HG02938 (cell line): ENCODE results near the gene SKOR2.

Experiments used
- ATAC-seq: cut with Tn5 transposase; IDR thresholded peaks from one replicate; pipeline ENCODE4 v1.9.1; 2021; ENCODE audit warnings: mild to moderate bottlenecking, moderate library complexity; ENCODE audit not compliant: unreplicated experiment

SKOR2 gene, protein sequence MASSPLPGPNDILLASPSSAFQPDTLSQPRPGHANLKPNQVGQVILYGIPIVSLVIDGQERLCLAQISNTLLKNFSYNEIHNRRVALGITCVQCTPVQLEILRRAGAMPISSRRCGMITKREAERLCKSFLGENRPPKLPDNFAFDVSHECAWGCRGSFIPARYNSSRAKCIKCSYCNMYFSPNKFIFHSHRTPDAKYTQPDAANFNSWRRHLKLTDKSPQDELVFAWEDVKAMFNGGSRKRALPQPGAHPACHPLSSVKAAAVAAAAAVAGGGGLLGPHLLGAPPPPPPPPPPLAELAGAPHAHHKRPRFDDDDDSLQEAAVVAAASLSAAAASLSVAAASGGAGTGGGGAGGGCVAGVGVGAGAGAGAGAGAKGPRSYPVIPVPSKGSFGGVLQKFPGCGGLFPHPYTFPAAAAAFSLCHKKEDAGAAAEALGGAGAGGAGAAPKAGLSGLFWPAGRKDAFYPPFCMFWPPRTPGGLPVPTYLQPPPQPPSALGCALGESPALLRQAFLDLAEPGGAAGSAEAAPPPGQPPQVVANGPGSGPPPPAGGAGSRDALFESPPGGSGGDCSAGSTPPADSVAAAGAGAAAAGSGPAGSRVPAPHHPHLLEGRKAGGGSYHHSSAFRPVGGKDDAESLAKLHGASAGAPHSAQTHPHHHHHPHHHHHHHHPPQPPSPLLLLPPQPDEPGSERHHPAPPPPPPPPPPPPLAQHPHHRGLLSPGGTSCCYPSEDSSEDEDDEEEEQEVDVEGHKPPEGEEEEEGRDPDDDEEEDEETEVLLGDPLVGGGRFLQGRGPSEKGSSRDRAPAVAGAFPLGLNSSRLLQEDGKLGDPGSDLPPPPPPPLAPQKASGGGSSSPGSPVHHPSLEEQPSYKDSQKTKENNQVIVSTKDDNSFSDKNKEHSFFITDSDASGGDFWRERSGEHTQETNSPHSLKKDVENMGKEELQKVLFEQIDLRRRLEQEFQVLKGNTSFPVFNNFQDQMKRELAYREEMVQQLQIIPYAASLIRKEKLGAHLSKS

DNA sequence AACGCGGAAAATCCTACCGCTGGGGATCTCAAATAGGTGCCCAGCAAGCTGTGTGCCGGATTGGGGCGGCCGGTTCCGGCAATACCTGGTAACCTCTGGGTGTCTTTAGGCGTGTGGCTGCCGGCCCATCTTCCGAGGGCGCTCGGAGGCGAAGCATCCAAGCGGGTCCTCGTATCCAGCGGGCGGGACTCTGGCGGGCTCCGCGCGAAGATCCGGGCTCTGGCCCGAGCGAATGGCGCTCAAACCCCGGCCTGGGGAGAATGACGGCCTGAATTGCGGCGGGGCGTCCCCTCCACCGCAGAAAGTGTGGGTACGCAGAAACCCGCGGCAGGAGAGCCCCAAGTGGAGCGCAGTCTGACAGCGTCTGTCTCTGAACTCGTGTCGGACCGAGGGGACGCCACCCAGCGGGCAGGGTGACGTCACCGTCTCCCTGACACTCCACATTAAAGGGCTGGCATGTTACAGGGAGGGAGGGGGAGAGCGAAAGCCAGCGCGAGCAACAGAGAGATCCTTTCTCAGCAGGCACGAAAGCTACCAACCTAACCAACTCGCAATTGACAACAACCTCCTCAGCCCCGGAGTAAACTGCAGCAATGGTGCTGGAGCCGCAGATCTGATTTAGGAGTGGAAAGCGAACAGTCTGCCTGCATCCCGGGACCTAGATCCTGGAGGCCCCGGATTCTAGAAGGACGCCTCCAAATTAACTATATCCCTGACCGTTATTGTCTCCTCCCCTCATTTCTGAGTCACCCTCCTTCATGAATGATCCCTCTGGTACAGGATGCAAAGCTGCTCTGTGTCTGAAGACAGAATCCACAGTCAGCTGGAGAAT is at the start of gene SKOR2:
SKOR2 (minus strand) TSS at position 372 of the 832 bp plus-strand sequence. CDS start 2,477 bp downstream, outside the sequence.
- no peak for ATAC-seq

DNA sequence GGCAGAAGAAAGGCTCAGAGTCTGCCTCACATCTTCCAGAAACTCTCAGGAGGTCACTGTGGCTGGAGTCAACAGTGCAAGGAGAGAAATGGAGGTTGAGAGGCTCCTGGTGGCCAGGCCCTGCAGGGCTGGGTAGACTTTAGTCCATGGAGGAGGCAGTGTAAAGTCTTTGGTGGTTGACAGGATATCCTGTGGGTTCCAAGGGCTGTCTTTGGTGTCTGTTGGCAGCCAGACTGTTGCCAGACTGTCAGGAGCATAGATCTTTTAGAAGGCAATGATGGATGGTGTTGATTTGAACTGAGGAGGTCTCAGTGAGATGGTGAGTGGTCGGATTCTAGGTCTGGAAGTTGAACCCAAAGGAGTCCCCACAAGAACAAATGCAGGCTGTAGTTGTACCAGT is 45.0 kb upstream of the SKOR2 start:
- no peak for ATAC-seq

DNA sequence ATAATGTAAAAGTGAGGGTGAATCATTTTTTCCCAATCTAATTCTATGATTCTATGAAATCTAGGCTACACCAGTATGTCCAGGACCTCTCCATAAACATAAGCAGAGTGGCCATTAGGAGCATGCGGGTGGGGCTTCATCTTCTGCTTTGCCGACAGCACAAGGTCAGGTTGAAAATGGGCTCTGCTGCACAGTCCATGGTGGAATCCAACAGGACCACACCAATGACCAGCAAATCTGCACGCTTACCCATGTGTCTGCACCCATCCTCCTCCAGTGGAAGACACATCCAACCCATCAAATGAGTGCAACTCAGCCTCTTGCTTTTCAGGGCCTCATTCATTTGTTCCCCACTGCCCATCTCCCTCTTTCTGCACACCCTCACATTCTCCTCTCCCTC is 43.3 kb upstream of the SKOR2 start:
- no peak for ATAC-seq

DNA sequence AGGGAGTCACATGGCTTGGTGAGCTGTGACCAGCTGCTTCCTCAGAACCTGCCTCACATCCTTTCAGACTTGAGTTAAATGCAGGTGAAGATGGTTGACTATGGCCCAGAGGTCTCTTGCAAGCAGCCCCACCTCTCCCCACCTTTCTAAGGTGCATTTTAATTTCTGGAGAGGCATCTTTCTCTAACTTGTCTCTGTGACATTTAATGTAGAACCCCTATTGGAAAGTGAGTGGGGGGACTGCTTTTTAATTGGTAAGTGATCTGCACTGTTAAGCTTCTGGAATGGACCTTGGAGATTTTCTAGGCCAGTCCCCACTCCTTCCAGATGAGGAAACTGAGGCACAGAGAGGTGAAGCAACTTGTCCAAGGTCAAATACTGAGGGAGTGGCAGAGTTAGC is 37.3 kb upstream of the SKOR2 start:
- ATAC-seq, result no peak

DNA sequence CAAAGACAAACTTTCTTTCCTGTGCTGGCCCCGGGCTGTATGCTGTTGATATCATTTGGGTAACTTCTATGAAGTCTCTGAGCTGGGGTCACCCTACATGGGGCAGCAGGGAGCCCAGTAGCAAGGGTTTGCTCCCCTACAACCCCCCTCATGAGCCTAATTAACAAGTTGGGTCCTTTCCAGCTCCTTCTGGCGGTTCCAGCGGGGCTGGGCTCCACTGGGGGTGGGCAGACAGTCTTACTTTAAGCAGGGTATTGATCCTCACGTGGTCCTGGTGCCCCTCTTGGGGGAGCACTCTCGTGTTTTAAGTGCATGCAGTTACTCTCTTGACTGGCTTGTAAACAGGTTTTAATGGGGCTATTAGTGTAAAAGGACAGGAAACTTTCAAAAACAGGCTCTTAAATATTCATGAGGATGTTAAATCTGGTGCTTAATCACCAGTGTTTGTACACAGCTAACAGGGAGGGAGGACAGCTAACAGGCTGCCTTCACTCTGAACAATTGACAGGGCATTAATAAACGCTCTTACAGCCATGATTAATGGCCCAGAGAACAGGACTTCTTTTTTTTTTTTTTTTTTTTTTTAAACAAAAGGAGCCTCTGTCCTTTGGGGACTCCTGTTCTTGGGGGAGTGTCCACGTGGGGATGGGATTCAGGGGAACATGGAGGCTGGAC is 36.6 kb upstream of the SKOR2 start:
- no peak for ATAC-seq

DNA sequence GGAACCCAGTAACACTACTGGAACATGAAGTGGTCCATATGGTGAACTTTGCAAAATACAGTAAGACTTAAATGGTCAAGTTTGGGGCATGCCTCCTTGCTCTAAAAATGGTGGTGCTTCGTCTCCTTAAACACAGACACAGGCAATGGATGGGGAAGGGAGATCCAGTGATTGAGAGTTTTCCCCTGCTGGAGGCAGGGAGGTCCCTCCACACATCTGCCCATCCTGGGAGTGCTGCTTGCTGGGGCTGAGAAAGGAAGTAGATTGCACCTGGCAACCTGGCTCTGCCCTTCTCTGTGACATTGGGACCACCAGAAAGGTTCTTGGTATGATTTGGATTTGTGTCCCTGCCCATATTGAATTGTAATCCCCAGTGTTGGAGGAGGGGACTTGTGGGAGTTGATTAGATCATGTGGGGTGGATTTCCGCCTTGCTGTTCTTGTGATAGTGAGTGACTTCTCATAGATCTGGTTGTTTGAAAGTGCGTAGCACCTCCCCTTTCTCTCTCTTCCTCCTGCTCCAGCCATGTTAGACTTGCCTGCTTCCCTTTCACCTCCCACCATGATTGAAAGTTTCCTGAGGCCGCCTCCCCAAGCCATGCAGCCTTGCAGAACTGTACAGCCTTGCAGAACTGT is 35.4 kb upstream of the SKOR2 start:
- ATAC-seq, result no peak

DNA sequence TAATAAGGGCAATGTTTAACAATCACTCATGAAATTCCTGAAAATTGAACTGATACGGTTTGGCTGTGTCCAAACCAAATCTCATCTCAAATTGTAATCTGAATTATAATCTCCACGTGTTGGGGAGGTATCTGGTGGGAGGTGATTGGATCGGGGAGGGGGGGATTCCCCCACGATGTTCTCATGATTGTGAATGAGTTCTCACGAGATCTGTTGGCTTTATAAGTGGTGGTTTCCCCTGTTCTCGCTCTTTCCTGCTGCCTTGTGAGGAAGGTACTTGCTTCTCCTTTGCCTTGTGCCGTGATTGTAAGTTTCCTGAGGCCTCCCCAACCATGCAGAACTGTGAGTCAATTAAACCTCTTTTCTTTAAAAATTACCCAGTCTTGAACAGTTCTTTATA is 34.0 kb upstream of the SKOR2 start:
- ATAC-seq, result no peak

DNA sequence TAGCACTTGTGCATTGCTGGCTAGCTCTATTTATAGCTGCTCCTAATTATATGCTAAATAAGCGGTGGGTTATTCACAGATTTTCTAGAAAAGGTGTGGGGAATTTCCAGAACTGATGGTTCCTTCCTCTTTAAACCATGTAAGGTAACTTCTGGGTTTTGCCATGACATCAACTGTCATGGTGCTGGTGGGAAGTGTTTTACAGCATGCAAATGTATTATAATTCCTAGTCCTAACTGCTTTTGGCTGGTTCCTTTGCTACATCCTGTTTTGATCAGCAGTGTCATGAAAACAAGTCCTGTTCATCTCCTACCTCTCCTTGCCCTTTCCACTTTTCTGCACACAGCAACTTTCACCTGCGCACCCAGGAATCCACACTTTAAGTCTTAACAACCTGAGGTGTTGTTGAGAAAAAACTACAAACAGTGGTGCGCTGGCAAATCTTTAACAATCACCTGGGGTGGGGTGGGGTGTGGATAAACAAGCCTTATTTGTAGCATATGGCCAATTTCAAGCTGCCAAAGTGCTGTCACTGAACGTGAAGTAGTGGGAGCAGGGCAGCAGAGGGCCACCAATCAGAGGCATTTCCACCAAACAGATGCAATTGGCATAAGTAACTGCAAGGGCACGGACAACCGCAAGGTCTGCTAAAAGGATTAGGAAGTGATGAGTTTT is 33.4 kb upstream of the SKOR2 start:
- no peak for ATAC-seq

DNA sequence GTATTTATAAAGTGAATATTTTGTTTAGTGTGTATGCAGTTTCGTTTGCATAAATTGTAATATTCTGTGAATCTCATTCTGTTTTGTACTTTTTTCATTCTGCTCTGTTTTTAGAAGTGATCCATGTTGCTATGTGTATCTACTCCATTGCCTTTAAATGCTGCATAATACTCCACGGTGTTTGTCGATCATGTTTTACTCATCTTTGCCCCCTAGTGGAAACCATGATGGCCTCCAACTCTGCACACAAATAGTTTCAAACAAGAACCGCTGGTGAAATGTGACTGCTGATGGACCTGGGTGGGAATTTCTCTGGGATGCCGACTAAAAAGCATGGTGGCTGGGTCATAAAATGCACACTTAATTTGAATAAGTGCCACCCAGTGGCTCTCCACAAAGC is 32.0 kb upstream of the SKOR2 start:
- ATAC-seq, result no peak

DNA sequence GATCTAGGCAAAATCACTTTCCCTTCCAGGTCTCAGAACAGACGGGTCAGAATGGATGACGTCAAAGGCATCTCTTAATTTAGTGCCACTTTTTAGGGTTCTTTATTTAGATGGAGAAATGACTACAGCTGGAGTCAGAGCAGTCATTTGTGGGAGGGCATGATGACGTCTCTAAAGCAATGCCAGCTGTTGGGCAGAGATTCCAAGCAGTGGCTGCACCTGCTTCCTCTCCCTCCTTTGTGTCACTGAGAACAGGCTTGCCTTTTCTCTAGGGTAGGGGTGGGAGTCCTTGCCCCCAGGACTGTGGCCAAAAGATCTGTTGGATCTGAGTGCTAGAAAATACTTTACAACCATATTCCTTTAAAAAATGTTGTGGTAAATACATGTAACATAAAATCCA is 28.7 kb upstream of the SKOR2 start:
- ATAC-seq, result no peak

DNA sequence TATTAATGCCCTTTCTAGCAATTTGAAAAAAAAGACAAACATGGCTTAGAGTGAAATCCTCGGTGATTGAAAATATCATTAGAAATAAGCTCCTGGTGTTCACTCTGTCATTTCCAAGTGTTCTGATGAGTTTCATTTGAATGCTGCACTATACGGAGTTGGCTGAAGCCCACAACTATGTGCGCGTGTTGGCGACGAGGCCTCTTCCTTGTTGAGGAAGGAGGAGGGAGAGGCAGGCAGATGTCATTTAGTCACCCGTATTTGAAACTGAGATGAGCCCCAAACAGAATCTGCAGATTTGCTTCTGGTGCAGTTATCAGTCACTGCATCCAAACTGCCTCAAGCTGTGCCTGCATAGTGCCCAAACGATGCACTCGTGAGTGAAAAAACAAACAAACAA is 23.5 kb upstream of the SKOR2 start:
- no peak for ATAC-seq

DNA sequence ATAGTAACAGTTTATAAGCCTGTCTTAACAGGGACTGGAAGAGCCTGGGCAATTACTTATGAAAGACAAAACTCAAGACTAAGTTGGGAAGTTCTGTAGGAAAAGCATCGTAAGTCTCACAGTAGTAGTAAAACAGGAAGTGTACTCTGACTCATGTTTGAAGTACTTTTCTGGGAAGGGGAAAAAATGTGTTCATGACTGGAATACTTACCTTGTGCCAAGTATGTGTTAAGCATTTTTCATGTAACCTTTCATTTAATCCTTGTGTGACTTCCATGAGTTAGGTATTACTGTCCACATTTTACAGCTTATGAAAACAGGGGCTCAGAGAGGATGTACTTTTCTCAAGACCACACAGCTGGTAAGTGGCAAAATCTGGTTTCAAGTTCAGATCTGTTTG is 13.7 kb upstream of the SKOR2 start:
- ATAC-seq, result no peak

DNA sequence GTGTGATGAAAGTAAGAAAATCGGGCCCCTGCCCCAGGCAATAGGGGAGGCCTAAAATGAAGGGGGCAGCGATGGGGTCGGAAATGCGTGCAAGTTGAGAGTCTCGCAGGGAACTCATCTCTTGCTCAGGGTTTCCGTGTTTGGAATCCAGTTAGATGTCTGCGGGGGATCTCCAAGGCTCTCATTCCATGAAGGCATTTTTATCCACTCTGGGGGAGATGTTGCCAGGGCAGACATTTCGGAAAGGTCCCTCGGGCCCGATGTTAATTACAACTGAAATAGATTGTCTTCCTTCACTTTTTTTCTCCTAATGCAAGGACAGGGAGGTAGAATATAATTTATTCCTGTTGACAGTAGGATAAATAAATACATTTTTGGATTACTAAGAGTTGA is 12.8 kb upstream of the SKOR2 start:
- ATAC-seq, result no peak

DNA sequence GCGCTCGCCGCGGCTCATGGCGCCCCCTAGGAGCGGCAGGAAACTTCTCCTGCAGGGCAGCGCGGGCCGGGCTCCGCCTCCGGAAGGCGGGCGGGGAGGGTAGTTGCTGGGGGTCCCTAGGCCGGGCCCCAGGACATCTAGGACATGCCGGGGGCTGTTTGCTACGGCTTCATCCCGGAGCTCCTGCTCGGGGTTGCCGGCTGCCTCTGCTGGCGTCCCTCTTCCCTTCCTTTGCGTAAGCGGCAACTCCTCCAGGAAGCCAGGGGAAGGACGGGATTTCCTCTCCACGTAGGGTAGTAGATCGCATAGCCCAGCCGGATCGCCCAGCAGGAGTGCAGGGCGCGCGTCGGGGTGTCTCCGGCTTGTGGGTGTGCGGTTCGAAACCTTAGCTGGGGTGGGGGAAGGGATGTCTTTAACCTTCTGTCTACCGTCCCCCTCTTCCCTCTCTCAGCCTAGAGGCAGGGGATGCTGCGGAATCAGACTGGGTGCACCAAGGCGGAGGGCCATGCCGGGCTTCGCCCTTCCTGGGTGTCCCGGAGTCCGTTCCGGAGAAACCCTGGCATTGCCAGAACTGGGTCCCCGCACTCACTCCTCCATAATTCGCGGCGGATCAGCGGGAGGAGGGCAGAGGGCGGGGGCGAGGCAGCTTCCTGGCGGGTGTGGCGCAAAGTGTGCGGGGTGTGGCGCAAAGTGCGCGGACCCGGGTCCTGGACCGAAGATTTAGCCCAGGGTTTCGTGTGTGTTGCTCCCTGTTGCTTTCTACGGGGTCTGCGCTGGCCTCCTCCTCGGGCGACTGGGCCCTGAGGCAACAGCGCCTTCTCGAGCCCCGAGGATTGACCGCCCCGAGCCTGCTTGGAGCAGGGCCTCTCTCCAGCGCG is 12.2 kb upstream of the SKOR2 start:
- ATAC-seq, result no peak

DNA sequence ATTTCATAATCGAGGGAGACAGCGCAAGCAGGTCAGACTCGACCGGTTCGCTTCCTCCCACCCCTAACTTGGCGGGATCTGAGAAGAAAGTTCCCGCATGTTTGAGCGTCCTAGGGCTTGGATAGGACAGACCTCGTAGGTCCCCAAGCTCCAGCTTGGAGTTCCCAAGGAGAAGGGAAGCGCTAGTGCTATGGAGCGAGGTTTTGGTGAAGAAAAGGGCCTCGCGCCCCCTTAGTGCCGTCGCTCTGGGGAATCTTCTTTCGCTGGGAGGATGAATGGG is 11.6 kb upstream of the SKOR2 start:
- no peak for ATAC-seq

DNA sequence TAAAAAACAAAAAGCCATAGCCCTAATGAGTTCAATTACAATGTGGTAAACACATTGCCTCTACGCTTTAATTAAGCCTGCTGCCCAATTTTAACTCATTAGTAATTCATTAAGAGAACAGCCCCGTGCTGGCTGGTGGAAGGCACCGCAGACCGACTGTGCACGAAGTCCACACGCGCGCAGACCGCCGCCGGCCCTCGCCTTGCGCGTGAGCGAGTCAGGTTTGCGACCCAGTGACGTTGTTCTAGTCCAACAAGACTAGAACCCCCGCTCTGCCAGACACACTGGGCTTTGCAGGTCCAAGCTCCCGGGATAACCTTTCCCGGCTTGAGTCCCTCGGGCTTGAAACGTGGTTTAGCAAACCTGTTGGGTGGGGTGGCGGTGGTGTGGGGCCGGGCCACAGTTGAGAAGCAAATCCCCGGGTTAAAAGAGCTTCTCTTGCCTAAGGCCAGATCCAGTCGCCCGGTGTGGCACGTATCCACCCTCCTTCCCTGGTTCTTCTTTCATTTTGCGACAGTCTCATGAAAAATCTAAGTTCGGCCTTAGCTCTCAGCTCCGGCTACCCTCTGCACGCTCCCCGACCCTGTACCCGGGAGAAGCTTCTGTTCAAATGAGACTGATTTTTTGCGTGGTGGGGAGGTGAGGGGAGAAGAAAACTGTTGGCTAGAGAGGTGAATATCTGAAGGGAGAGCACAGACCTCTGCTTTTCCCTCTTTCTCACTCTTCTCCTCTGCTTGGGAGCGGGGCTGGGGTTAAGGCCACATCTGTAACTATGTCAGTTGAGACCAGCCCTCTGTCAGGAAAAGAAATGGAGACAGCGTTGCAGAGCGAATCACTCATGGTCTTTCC is 11.1 kb upstream of the SKOR2 start:
- no peak for ATAC-seq

DNA sequence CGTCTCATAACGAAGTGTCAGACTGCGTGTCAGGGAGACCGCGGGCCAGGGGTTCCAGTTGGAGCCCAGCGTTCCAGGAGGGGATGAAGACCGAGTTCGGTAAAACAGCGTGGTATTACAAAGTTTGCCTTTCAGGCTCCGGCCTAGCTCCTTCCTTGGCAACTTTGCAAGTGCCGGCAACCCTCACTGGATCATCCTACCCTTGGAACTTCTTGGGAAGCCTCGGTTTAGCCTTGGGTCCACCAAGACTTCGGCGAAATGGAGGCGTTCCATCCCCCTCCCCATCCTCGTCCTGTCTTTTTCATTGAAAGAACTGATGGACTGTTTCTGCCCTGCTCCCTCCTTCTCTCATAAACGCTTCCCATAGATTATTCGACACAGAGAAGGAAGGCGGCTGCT is 10.4 kb upstream of the SKOR2 start:
- no peak for ATAC-seq
